ENCODE data around the gene IDUA.
"Not testable (repeated sequence)": the region's sequence is repeated elsewhere in the genome, so short reads cannot be mapped to it uniquely, and the experiment has no call there.

Gene IDUA

GRCh38 chr4:986879-987623 is at the start of gene IDUA:
Gene IDUA, plus strand, starts transcription at chr4:987044. Its CDS starts 41 bp downstream, at chr4:987085.
- peak; percentile 85 for DNase-seq

GRCh38 chr4:939508-939907 is 47.3 kb upstream of the IDUA start:
- not testable (repeated sequence) for DNase-seq

- DNase-seq, result peak; percentile 8
These were observed 41.4 kb upstream of the IDUA start for GRCh38 chr4:945274-946102.

DNA sequence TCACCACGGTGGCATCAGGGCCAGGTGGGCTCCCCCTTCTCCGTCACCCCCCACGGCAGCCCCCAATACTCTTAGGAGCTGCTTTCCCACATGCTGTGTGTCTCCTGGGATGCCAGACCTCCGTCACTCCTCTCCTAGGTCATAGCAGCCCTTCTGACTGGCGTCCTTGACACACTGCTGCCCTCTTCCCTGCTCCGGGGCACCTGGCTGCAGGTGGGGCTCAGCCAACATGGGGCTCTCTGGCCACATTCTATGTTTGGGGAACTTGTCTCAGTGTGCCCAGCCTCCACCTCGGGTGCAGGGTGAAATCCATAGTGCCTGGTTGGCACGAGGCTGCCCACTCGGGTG is 40.8 kb upstream of the IDUA start:
- DNase-seq, result peak; percentile 22

- peak; percentile 20 for DNase-seq
These were observed 40.0 kb upstream of the IDUA start for GRCh38 chr4:946517-947471.

- DNase-seq, result no peak
These were observed 39.3 kb upstream of the IDUA start for GRCh38 chr4:947491-947971.

GRCh38 chr4:948101-948935 is 38.5 kb upstream of the IDUA start:
- peak; percentile 29 for DNase-seq

DNA sequence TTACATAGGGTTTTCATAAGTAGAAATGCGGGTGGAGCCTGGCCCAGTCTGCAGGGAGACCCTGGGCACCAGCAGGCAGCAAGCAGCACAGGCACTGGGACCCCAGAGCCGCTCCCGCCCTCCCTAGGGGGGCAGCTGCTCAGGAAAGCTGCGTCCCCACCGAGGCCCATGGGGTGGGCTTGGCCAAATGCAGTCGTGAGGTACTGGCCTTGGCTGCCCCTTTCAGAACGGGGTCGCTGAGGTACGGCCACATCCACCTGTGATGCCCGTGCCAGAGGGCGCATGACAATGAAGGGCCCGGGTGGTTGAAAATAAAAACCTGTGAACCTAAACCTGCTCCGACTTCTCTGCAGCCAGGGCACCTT is 37.9 kb upstream of the IDUA start:
- peak; percentile 21 for DNase-seq

DNA sequence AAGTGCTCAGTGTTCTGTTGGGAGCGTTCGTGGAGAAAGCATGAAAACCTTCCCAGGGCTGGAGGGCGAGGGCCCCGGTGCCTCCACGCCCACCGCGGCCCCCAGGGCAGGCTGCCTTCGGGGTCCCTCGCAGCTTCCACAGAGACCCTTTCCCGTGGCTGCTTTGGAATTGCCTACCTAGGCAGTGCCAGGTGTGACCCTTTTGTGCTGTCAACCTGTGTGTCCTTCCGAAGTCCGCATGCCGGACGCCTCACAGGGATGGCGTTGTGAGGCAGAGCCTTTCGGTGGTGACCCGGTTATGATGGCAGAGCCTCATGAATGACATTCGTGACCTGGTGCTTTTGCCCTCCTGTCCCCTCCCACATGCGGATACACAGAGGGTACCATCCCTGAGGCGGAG is 37.2 kb upstream of the IDUA start:
- peak; percentile 17 for DNase-seq

- peak; percentile 17 for DNase-seq
These were observed 36.5 kb upstream of the IDUA start for GRCh38 chr4:950136-951020.

- DNase-seq, result peak; percentile 14
These were observed 35.7 kb upstream of the IDUA start for GRCh38 chr4:951186-951585.

DNA sequence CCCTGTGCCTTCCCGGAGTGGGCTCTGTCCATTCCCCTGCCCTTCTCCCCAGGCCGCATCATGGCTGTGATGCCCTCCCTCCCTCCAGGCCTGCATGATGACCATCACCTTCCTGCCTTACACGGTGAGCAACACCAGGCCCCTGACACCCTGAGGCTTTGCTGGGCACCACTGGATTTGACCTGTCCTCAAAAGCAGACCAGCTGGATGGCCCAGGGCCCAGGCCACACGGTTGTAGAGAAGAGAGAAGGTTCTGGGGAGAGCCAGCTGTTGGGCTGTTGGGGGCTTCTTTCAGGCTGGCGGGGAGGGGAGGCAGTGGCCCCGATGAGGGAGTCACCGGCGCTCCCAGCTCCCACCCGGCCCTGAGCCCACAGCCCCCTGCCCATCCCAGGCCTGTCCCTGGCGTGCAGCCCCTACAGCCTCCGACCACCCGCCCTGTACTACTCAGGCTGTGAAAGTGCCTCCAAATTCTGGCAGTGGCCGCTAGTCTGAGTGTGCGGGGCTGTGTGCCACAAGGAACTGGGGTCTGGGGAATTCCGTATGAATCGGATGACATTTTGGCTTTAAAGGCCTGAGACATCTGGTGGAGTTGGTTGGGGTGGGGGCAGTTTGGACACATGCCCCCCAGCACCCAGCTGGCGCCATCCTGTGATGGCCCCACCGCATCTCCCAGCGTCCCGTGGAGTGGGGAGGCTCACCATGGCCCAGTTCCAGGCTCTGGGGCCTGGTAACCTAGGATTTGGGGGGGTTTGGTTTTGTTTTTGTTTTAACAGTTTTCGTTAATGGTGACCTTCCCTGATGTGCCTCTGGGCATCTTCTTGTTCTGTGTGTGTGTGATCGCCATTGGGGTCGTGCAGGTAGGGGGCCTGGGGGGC is 35.0 kb upstream of the IDUA start:
- peak; percentile 21 for DNase-seq

DNA sequence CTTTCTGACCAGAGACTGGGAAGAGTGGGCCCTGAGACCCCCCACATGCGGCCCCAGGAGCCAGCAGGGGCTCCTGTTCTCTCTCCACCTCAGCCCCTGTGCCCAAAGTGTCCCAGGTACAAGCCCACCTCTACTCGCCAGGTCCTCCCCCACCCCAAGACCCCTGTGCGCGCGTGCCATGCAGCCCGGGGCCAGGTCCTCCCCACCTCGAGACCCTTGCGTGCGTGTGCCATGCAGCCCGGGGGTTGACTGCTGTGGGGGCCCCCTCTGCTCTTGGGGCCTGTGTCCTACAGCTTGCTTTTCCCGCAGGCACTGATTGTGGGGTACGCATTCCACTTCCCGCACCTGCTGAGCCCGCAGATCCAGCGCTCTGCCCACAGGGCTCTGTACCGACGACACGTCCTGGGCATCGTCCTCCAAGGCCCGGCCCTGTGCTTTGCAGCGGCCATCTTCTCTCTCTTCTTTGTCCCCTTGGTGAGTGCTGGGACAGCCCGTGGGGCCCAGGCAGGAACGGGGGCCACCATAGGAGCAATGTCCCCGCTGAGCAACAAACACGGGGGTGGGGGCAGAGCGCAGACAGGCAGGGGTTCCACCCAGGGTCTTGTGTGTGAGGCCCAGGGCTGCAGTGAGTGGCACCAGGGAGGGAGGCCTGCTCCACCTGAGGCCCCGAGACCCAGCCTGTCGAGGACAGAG is 33.8 kb upstream of the IDUA start:
- peak; percentile 24 for DNase-seq

GRCh38 chr4:953574-953915 is 33.3 kb upstream of the IDUA start:
- no peak for DNase-seq

DNA sequence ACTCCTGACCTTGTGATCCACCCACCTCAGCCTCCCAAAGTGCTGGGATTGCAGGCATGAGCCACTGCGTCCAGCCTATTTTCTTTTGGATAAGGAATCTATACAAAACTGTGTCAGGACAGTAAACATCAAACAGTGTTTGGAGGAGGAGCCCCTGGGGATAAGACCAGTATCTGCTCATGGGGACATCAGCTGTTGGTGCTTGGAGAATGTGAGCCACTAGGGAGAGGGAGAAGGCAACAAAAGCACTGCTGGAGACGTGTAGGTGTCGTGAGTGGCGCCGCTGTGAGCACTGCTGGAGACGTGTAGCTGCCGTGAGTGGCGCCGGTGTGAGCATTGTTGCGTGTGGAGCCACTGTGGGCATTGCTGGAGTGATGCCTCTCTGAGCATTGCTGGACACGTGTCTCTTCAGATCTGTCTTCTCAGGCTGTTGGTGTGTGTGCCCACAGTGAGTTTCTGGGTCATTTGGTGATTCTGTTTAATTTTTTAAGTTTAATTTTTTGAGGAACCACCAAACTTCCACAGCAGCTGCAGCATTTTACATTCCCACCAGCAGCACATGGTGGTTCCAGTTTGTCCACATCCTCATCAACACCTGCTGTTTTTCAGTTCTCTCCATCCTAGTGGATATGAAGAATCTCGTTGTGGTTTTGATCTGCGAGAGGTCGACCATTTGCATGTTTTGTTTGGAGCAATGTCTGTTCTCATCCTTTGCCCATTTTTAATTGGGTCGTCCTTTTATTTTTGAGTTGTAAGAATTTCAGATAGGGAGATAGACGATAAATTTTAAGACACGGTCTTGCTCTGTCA is 32.4 kb upstream of the IDUA start:
- DNase-seq, result peak; percentile 10

- peak; percentile 25 for DNase-seq
These were observed 31.5 kb upstream of the IDUA start for GRCh38 chr4:955161-955921.

DNA sequence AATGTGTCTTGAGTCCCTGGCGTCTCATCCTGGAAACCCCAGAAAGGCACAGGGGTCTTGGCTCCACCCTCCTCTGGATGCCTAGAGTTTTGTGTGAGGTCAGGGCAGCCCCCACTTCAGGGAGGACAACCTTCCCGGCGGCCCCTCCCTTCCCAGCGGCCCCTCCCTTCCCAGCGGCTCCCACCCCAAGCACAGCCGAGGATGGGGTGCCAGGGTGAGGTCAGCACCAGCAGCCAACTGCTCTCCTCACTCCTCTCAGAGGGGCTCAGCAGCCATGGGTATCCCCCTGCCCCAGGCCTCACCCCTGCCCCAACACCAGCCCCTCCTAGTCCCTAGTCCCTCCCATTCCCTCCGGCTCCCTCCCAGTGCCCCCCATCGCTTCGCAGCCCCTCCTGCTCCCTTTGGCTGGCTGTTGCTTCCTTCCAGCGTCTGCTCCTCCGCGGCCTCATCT is 30.9 kb upstream of the IDUA start:
- peak; percentile 23 for DNase-seq

Data from left hindlimb (tissue), 1 donor.